ENCODE data around the gene PPT1. TPM values are rescaled to one million over a fixed set of nuclear protein-coding genes. Genes with fewer than 3 reads are reported as not detected.

PPT1 gene
- polyA plus RNA-seq, 1 donor from 2014 or later: 64.6 TPM

DNA sequence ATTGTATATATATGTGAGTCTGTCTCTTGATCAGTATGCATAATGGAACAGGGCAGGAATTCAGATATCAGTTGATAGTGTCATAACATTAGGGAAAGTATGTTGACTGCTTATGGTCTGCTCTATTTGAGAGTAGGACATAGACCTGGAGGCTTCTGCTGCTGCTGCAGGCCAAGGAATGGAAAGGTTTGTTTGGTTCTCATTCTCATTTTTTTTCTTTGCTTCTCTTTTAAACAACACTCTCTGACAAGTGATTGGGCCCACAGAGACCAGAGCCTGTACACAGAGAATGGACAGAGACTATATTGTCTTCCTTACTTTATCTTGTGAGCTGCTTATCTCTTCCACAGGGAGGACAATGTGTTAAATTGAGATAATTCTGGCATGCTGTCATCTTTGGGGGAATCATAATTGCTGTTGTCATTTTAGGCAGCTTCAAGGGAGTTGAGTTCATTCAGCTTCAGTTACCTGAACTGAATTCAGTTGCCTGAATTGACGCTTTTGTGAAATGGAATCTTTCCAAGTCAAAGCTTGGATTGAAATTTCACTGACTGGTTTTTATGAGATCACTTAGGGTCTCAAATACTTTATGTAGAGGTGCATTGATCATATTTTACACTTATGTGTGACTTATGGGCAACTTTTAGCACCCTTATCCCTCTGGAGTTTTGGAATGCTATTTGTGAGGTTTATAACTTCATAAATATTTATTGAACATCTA, 39.6 kb downstream of the PPT1 start:
- Histone ChIP-seq H3K27me3 (ENCODE audit: insufficient read depth, low read depth, low read length) (no peaks in the 10 kb centered on the region), H3K36me3 (ENCODE audit: insufficient read depth, low read length) (peaks cover 9% of the 10 kb centered on the region), H3F3A (ENCODE audit: insufficient read depth, low read length, poor library complexity, severe bottlenecking) (no peaks in the 10 kb centered on the region), H3K9ac (ENCODE audit: low read length) (no peak overlapping the region), H3K4me3 (ENCODE audit: low read length) (peak overlapping the region; percentile 9), H3K4me2 (ENCODE audit: low read length) (no peak overlapping the region), H3K79me2 (replicated peaks; ENCODE audit: insufficient read depth, low read length) (peaks cover 6% of the 10 kb centered on the region), H3K9me2 (ENCODE audit: insufficient read depth, low read length) (no peaks in the 10 kb centered on the region), H2AFZ (ENCODE audit: low read depth, low read length) (no peak overlapping the region), H3K27ac (ENCODE audit: low read length) (peak overlapping the region; percentile 14), H3K9me3 (ENCODE audit: low read length) (no peaks in the 10 kb centered on the region), H4K20me1 (ENCODE audit: insufficient read depth) (no peaks in the 10 kb centered on the region)
- TF ChIP-seq SMC3 (conservative IDR thresholded peaks at IDR 0.05; ENCODE audit: poor library complexity) (no peak), RAD21 (conservative IDR thresholded peaks at IDR 0.05) (no peak), EZH2 (IDR thresholded peaks at IDR 0.05; ENCODE audit: borderline replicate concordance, insufficient read depth, low read length, poor library complexity, severe bottlenecking) (no peak), MXI1 (conservative IDR thresholded peaks at IDR 0.05; ENCODE audit: poor library complexity, severe bottlenecking) (no peak), POLR2AphosphoS5 (IDR thresholded peaks at IDR 0.05) (no peak), EP300 (conservative IDR thresholded peaks at IDR 0.05; ENCODE audit: poor library complexity, severe bottlenecking) (no peak), TAF1 (IDR thresholded peaks at IDR 0.05; ENCODE audit: low read depth) (no peak)
- TF ChIP-seq, protein P1, sequence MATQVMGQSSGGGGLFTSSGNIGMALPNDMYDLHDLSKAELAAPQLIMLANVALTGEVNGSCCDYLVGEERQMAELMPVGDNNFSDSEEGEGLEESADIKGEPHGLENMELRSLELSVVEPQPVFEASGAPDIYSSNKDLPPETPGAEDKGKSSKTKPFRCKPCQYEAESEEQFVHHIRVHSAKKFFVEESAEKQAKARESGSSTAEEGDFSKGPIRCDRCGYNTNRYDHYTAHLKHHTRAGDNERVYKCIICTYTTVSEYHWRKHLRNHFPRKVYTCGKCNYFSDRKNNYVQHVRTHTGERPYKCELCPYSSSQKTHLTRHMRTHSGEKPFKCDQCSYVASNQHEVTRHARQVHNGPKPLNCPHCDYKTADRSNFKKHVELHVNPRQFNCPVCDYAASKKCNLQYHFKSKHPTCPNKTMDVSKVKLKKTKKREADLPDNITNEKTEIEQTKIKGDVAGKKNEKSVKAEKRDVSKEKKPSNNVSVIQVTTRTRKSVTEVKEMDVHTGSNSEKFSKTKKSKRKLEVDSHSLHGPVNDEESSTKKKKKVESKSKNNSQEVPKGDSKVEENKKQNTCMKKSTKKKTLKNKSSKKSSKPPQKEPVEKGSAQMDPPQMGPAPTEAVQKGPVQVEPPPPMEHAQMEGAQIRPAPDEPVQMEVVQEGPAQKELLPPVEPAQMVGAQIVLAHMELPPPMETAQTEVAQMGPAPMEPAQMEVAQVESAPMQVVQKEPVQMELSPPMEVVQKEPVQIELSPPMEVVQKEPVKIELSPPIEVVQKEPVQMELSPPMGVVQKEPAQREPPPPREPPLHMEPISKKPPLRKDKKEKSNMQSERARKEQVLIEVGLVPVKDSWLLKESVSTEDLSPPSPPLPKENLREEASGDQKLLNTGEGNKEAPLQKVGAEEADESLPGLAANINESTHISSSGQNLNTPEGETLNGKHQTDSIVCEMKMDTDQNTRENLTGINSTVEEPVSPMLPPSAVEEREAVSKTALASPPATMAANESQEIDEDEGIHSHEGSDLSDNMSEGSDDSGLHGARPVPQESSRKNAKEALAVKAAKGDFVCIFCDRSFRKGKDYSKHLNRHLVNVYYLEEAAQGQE (IDR thresholded peaks at IDR 0.05; ENCODE audit: borderline replicate concordance): no peak
- TF ChIP-seq, protein P2, sequence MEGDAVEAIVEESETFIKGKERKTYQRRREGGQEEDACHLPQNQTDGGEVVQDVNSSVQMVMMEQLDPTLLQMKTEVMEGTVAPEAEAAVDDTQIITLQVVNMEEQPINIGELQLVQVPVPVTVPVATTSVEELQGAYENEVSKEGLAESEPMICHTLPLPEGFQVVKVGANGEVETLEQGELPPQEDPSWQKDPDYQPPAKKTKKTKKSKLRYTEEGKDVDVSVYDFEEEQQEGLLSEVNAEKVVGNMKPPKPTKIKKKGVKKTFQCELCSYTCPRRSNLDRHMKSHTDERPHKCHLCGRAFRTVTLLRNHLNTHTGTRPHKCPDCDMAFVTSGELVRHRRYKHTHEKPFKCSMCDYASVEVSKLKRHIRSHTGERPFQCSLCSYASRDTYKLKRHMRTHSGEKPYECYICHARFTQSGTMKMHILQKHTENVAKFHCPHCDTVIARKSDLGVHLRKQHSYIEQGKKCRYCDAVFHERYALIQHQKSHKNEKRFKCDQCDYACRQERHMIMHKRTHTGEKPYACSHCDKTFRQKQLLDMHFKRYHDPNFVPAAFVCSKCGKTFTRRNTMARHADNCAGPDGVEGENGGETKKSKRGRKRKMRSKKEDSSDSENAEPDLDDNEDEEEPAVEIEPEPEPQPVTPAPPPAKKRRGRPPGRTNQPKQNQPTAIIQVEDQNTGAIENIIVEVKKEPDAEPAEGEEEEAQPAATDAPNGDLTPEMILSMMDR (IDR thresholded peaks at IDR 0.05; ENCODE audit: poor library complexity, severe bottlenecking): no peak

DNA sequence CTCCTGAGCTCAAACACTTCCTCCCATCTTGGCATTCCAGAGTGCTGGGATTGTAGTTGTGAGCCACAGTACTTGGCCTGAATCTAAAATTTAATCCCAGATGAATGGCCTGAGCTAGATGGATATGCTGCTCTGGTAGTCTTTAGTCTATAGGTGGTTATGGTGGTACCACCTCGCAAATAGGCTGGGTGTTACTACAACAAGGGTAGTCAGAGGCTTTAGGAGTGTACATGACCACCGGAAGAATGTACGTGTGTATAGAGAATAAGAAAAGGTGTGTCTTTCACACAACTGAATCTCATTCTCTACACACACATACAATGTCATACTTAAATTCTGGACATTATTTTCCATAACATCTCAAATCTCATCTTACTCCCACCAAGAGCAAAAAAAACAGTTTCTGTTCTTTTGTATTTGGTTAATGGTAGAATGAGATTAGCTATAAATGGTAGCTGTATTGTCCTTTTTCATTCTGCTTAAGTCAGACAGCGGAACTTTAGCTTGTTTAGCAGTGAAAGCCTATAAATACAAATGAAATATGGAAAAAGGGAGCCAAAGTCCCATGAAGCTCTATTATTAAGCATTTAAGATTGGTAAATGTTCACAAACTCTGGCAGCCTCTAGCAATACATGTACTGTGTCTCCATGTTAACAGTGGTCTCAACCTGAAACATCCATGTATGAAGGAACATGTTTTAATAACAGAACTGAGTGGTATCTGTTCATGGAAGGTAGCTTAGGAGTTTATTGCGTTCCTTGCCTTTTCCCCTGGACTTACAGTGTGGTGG, 40.3 kb downstream of the PPT1 start:
- Histone ChIP-seq H4K20me1 (ENCODE audit: insufficient read depth) (no peaks in the 10 kb centered on the region), H3K79me2 (replicated peaks; ENCODE audit: insufficient read depth, low read length) (peaks cover 12% of the 10 kb centered on the region)

More for the DNA sequence above, 40.3 kb downstream of the PPT1 start:
- Histone ChIP-seq H3K27me3 (ENCODE audit: insufficient read depth, low read depth, low read length) (no peaks in the 10 kb centered on the region), H3K9me3 (ENCODE audit: low read length) (no peaks in the 10 kb centered on the region), H3K27ac (ENCODE audit: low read length) (no peak overlapping the region), H3K9me2 (ENCODE audit: insufficient read depth, low read length) (no peaks in the 10 kb centered on the region), H3F3A (ENCODE audit: insufficient read depth, low read length, poor library complexity, severe bottlenecking) (no peaks in the 10 kb centered on the region), H2AFZ (ENCODE audit: low read depth, low read length) (no peak overlapping the region), H3K36me3 (ENCODE audit: insufficient read depth, low read length) (peaks cover 7% of the 10 kb centered on the region), H3K4me2 (ENCODE audit: low read length) (no peak overlapping the region), H3K4me3 (ENCODE audit: low read length) (peak overlapping the region; percentile 9), H3K9ac (ENCODE audit: low read length) (no peak overlapping the region)
- TF ChIP-seq EP300 (conservative IDR thresholded peaks at IDR 0.05; ENCODE audit: poor library complexity, severe bottlenecking): no peak
- TF ChIP-seq TAF1 (IDR thresholded peaks at IDR 0.05; ENCODE audit: low read depth): no peak
- TF ChIP-seq, protein P1 (IDR thresholded peaks at IDR 0.05; ENCODE audit: borderline replicate concordance): no peak
- TF ChIP-seq MXI1 (conservative IDR thresholded peaks at IDR 0.05; ENCODE audit: poor library complexity, severe bottlenecking): no peak
- TF ChIP-seq RAD21 (conservative IDR thresholded peaks at IDR 0.05): no peak
- TF ChIP-seq, protein P2 (IDR thresholded peaks at IDR 0.05; ENCODE audit: poor library complexity, severe bottlenecking): no peak
- TF ChIP-seq SMC3 (conservative IDR thresholded peaks at IDR 0.05; ENCODE audit: poor library complexity): no peak
- no peak for TF ChIP-seq EZH2 (IDR thresholded peaks at IDR 0.05; ENCODE audit: borderline replicate concordance, insufficient read depth, low read length, poor library complexity, severe bottlenecking)
- TF ChIP-seq POLR2AphosphoS5 (IDR thresholded peaks at IDR 0.05): no peak
